ENCODE data around the gene EFHC1. TPM values are rescaled to one million over a fixed set of nuclear protein-coding genes. Genes with fewer than 3 reads are reported as not detected.

The EFHC1 gene
- total RNA-seq, 1 donor from 2014 or later, result 33.8 TPM

- Mint-ChIP-seq H3K27ac (ENCODE audit: unreplicated experiment) (no peak overlapping the region), H3K27me3 (ENCODE audit: unreplicated experiment) (no peaks in the 10 kb centered on the region), H3K36me3 (ENCODE audit: unreplicated experiment) (peaks cover 3% of the 10 kb centered on the region), H3K9me3 (ENCODE audit: unreplicated experiment) (peaks cover 3% of the 10 kb centered on the region), H3K4me3 (ENCODE audit: unreplicated experiment) (no peak overlapping the region), H3K4me1 (ENCODE audit: unreplicated experiment) (peaks cover 15% of the 10 kb centered on the region)
- TF ChIP-seq CTCF (IDR thresholded peaks at IDR 0.05), result no peak
- no peak for DNase-seq (ENCODE audit: extremely low spot score, unreplicated experiment)
Observed at GRCh38 chr6:52390361-52390727, 29.8 kb upstream of the EFHC1 start.

- no peak for DNase-seq (ENCODE audit: extremely low spot score, unreplicated experiment)
- no peak for TF ChIP-seq CTCF (IDR thresholded peaks at IDR 0.05)
- Mint-ChIP-seq H3K27ac (ENCODE audit: unreplicated experiment) (no peak overlapping the region), H3K4me3 (ENCODE audit: unreplicated experiment) (no peak overlapping the region), H3K9me3 (ENCODE audit: unreplicated experiment) (peaks cover 3% of the 10 kb centered on the region), H3K4me1 (ENCODE audit: unreplicated experiment) (peaks cover 15% of the 10 kb centered on the region), H3K36me3 (ENCODE audit: unreplicated experiment) (peaks cover 3% of the 10 kb centered on the region), H3K27me3 (ENCODE audit: unreplicated experiment) (no peaks in the 10 kb centered on the region)
Observed at GRCh38 chr6:52391599-52391998, 28.5 kb upstream of the EFHC1 start.

GRCh38 chr6:52392944-52393343 lies 27.2 kb upstream of the EFHC1 start:
- no peak for DNase-seq (ENCODE audit: extremely low spot score, unreplicated experiment)
- Mint-ChIP-seq H3K4me1 (ENCODE audit: unreplicated experiment) (peaks cover 21% of the 10 kb centered on the region), H3K27me3 (ENCODE audit: unreplicated experiment) (no peaks in the 10 kb centered on the region), H3K27ac (ENCODE audit: unreplicated experiment) (no peak overlapping the region), H3K9me3 (ENCODE audit: unreplicated experiment) (no peaks in the 10 kb centered on the region), H3K4me3 (ENCODE audit: unreplicated experiment) (no peak overlapping the region), H3K36me3 (ENCODE audit: unreplicated experiment) (no peaks in the 10 kb centered on the region)
- no peak for TF ChIP-seq CTCF (IDR thresholded peaks at IDR 0.05)

- peaks cover 21% of the 10 kb centered on the region for H3K4me1 Mint-ChIP-seq (ENCODE audit: unreplicated experiment)
- no peak for DNase-seq (ENCODE audit: extremely low spot score, unreplicated experiment)
- no peaks in the 10 kb centered on the region for H3K9me3 Mint-ChIP-seq (ENCODE audit: unreplicated experiment)
- H3K36me3 Mint-ChIP-seq (ENCODE audit: unreplicated experiment), result no peaks in the 10 kb centered on the region
- no peaks in the 10 kb centered on the region for H3K27me3 Mint-ChIP-seq (ENCODE audit: unreplicated experiment)
- H3K4me3 Mint-ChIP-seq (ENCODE audit: unreplicated experiment), result no peak overlapping the region
- no peak for TF ChIP-seq CTCF (IDR thresholded peaks at IDR 0.05)
- H3K27ac Mint-ChIP-seq (ENCODE audit: unreplicated experiment), result no peak overlapping the region
Observed at GRCh38 chr6:52393780-52394179, 26.4 kb upstream of the EFHC1 start.

GRCh38 chr6:52394251-52394666 lies 25.9 kb upstream of the EFHC1 start:
- no peak for DNase-seq (ENCODE audit: extremely low spot score, unreplicated experiment)
- no peaks in the 10 kb centered on the region for H3K36me3 Mint-ChIP-seq (ENCODE audit: unreplicated experiment)
- peaks cover 22% of the 10 kb centered on the region for H3K4me1 Mint-ChIP-seq (ENCODE audit: unreplicated experiment)
- H3K9me3 Mint-ChIP-seq (ENCODE audit: unreplicated experiment), result no peaks in the 10 kb centered on the region
- H3K27ac Mint-ChIP-seq (ENCODE audit: unreplicated experiment), result no peak overlapping the region
- no peaks in the 10 kb centered on the region for H3K27me3 Mint-ChIP-seq (ENCODE audit: unreplicated experiment)
- TF ChIP-seq CTCF (IDR thresholded peaks at IDR 0.05), result no peak
- no peak overlapping the region for H3K4me3 Mint-ChIP-seq (ENCODE audit: unreplicated experiment)

All from osteocyte (in vitro differentiated cells).